ENCODE results near the gene LRRC46.

- TF ChIP-seq, protein P1, sequence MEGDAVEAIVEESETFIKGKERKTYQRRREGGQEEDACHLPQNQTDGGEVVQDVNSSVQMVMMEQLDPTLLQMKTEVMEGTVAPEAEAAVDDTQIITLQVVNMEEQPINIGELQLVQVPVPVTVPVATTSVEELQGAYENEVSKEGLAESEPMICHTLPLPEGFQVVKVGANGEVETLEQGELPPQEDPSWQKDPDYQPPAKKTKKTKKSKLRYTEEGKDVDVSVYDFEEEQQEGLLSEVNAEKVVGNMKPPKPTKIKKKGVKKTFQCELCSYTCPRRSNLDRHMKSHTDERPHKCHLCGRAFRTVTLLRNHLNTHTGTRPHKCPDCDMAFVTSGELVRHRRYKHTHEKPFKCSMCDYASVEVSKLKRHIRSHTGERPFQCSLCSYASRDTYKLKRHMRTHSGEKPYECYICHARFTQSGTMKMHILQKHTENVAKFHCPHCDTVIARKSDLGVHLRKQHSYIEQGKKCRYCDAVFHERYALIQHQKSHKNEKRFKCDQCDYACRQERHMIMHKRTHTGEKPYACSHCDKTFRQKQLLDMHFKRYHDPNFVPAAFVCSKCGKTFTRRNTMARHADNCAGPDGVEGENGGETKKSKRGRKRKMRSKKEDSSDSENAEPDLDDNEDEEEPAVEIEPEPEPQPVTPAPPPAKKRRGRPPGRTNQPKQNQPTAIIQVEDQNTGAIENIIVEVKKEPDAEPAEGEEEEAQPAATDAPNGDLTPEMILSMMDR (IDR thresholded peaks at IDR 0.05), result no peak
- no peak for TF ChIP-seq POLR2A (IDR thresholded peaks at IDR 0.05)
These were observed 28.9 kb downstream of the LRRC46 start for GRCh38 chr17:47860386-47860785.

All from thyroid gland (tissue), 4 donors.